Hematopoietic multipotent progenitor cell treated with erythropoietin and hydrocortisone succinate and interleukin-3 and kit ligand, for 15 days (in vitro differentiated cells): ENCODE data around the gene NPHP4.
"Not testable (repeated sequence)": the region's sequence is repeated elsewhere in the genome, so short reads cannot be mapped to it uniquely, and the experiment has no call there.

Source experiments
- DNase-seq: peaks from one replicate; pipeline ENCODE4 v3.0.0-alpha.2; 2015; ENCODE audit warnings: low spot score

NPHP4 gene

GRCh38 chr1:5911871-5912271 lies 80.4 kb downstream of the NPHP4 start:
- no peak for DNase-seq

DNA sequence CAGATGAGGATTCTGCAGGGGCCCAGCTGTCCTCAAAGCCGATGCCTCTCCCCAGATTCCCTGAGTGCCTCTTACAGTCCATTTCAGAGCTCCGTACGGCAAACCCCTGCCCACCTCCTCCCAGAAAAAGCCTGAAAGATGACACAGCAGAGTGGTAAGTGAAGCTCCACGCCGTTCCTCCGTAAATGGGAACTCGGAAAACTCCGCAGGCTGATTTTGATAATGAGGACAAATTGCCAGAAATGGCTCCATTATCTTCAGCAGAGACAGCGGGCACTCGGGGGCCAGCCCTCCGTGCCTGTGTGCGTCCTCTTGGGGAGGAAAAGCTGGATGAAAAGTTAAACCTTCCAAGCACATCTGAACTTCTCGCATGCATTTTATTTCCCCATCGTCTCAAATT lies 81.1 kb downstream of the NPHP4 start:
- DNase-seq: no peak

- no peak for DNase-seq
Measured at GRCh38 chr1:5910666-5911065, 81.6 kb downstream of the NPHP4 start.

DNA sequence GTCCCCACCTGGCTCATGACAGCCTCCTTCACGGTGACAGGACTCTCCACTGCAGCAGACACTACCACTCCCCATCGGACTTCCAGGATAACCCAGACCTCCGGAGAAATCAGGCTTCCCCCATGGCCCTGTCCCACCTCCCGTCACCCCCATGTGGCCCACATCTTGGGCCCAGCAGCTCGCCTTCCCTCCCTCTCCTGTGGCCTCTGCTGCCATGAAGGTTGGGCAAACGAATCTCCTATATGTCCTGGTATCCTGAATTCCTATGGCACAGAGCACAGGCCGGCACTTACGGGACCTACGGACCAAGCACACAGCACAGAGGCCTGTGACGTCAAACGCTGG lies 82.0 kb downstream of the NPHP4 start:
- no peak for DNase-seq

- DNase-seq: no peak
Measured at GRCh38 chr1:5909576-5910275, 82.5 kb downstream of the NPHP4 start.

GRCh38 chr1:5908461-5909375 lies 83.5 kb downstream of the NPHP4 start:
- DNase-seq: no peak

DNA sequence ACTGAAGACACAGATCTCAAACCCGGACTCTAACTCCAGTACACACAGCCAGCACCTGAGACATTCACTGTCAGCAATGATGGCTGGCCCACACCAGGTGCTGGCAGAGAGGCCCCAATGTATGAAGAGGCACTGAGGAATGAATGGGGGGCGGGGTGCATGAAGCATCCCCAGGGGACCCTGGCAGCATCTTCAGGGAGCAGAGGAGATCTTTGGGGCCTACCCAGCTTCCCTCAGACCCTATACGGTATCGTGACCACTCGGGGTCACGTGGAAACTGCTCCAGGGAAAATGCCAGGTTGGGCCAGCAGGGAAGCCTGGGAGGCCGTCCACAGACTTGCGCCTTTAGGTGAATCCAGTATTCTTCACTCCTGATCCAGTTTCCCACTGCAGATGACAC lies 84.3 kb downstream of the NPHP4 start:
- DNase-seq: no peak

GRCh38 chr1:5907386-5907785 lies 84.8 kb downstream of the NPHP4 start:
- no peak for DNase-seq

DNA sequence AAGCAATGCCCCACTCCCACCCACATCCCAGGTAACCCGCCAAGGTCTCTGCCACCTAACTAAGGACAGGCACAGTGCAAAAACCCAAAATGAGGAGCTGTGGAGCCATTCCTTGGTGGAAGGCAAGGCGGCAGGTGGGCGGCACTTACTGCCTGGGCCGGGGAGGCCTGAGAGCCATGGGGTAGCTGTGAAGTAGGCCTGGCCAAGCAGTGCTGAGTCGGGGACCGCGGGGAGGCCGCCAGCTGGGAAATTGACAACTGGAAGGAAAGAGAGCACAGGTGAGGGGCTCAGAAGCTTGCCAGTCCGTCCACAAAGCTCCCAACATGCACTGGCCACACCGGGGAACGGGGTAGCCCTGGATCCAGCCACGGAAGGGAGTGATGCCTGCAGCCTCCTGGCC lies 85.3 kb downstream of the NPHP4 start:
- no peak for DNase-seq

DNA sequence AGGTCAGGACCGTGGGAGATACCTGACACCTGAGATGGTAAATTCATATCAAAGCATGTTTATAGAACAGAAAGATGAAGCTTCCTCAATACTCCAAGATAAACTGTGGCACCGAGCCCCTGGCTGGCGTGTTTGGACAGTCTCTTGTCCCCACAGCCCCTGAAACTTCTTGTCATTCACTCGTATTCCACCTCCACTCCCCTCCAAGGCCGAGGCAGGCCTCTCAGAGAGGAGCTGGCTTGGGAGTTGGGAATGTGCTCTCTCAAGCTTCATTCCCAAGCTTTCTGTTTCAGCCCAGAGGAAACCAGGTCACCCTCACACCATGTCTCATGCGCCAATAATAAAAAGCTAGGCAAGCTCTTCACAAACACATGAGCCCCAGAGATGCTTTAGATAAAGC lies 86.1 kb downstream of the NPHP4 start:
- no peak for DNase-seq

DNA sequence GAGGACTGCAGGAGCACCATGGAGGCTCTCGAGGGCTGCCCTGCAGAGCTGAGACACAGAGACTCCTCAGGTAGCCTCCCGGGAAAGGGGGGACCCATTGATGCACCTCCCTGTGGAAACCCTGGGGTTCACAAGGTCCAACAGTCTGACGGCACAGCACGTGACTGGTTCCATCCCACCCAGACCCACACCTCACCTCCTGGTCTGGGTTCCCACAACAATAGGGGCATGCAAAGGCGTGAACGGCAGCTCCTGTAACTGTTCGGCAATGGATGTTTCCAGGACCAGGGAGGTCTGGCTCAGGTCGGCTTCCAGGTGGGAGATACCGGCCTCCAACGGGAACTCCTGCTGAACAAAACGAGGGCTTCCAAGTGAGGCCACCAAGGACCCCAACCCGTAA lies 86.8 kb downstream of the NPHP4 start:
- no peak for DNase-seq

- DNase-seq: no peak
Measured at GRCh38 chr1:5904551-5904950, 87.7 kb downstream of the NPHP4 start.

- no peak for DNase-seq
Measured at GRCh38 chr1:5903680-5904079, 88.5 kb downstream of the NPHP4 start.

GRCh38 chr1:5903031-5903430 lies 89.2 kb downstream of the NPHP4 start:
- no peak for DNase-seq

DNA sequence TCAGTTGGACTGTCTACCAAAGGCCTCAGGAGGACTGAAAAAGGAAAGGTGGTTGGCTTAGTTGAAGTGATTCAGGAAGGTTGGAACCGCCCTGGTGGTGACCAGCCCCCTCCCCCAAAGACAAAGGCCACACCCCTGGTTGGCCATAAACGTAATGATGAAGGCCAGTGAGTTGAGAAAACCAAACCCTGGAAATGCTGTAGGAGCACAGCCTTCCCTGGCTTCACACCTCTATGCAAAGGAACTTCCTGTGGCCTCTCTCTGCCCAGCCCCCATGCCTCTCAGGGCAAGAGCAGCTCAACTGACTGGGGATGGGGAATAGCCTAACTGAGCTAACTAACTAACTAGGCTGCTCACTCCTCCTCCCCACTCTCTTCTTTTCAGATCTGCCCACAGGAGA lies 90.4 kb downstream of the NPHP4 start:
- DNase-seq: no peak

DNA sequence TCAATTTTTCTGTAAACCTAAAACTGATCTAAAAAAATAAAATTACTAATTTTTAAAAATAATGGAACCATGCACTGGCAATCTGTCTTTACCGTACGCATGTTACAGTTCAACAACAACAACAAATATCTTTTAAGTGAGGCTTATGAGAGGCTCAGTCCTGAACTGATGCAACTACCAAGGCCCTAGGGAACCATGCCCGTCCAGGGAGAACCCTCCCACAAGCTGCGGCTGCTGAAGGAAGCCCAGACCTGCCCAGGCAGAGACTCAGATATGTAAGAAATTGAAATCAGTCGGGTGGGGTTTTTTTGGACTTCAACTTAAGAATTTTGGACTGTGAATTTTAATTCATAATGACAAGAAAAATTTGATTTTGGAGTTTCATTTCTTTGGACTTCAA lies 91.1 kb downstream of the NPHP4 start:
- no peak for DNase-seq

DNA sequence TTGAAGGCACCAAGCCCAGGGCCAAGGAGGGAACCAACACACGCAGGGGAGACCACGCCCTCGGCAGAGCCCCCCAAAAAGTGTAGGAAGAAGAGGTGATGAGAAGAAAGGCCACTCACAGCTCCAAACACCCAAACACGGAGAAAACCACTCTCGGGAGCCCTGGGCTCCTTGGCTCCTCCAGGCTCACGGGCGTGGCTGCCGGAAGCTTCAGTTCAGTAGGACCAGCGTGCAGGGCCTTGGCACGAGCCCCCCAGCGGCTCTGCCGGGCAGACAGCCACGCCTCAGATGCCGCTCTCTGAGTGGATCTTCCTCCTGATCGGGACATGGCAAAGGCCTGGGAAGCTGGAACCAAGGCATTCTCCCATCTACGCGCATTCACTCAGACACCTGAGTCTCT lies 94.0 kb downstream of the NPHP4 start:
- DNase-seq: no peak

DNA sequence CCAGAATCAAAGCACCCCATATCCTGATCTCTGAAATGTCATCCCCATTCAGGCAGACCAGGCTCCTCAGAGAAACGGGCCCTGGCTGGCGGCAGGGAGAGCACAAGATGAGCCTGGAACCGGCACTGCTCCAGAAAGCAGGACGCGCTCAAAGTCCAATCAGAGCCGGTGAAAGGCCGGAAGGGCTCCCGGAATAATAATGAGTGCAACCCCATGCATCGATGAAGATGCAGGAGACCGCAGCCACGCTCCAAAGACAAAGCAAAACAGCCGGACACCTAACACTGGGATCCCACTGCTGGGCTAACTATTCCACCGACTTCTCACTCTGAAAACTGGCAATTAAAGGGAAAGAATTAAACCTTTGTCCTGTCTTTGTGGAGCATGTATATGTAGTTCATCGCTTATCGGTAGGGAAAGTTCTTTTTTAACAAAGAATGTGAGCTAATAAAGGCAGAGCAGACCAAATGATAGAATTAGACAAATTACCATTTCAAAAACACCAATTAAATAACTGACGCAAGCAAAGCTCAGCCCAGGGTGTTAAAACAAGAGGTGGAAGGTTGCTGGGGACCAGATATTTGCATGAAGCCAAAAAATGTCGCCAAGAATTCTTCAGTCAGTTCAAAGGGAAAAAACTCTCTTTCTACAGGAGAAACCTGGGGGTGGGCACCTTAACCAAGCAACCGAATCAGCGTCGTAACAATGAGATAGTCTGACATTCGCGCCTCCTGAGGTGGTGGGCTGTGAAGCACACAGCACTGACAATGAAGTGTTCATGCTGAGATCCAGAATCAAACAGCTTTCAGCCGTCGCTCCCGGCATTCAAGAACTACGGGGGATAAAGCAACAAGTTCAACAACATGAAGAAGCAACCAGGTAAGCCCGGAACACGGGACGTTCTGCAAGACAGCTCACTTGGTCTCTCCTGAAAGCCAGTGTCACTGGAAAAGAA lies 95.2 kb downstream of the NPHP4 start:
- DNase-seq: no peak

- DNase-seq: no peak
Measured at GRCh38 chr1:5895446-5896406, 96.5 kb downstream of the NPHP4 start.

DNA sequence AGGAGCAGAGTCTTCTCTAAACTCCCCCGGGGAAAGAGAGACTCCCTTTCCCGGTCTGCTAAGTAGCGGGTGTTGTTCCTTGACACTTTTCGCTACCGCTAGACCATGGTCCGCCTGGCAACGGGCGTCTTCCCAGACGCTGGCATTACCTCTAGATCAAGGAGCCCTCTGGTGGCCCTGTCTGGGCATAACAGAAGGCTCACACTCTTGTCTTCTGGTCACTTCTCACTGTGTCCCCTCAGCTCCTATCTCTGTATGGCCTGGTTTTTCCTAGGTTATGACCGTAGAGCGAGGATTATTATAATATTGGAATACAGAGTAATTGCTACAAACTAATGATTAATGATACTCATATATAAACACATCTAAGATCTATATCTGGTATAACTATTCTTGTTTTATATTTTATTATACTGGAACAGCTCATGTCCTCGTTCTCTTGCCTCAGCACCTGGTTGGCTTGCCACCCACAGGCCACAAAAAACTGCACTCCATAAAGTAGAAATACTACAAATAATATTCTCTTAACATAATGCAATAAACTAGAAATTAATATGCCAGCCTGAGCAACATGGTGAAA lies 98.4 kb downstream of the NPHP4 start:
- DNase-seq: not testable (repeated sequence)

DNA sequence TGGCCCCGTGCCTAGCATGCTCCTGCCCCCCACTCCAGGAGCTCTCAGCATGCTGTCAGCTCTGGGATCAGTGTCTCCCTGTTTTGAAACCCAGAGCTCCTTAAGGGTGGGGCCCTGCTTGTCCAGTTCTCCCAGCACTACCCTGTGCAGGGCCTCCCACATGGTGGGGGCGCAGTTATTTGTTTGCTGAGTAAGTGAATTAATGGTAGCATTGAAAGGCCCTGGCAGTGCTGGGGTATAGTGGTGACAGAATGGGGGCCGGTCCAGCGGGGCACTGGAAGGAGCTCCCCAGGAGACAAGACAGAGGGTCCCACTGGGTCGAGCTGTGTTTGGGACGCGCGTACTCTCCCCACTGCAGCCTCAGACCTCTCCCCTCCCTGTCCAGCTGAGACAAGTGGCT lies 99.9 kb downstream of the NPHP4 start:
- DNase-seq: no peak
